ENCODE results near the gene AMMECR1.

GRCh38 chrX:110212299-110212698 lies 105.6 kb downstream of the AMMECR1 start:
- TF ChIP-seq ATF5 (CRISPR knock-in tag; IDR thresholded peaks at IDR 0.05; ENCODE audit: low read depth) (no peak), MEIS2 (CRISPR knock-in tag; IDR thresholded peaks at IDR 0.05) (no peak), KLF13 (CRISPR knock-in tag; IDR thresholded peaks at IDR 0.05) (no peak), ZBTB1 (CRISPR knock-in tag; IDR thresholded peaks at IDR 0.05; ENCODE audit: borderline replicate concordance) (no peak), ZNF274 (CRISPR knock-in tag; IDR thresholded peaks at IDR 0.05) (no peak), HNF1A (IDR thresholded peaks at IDR 0.05; ENCODE audit: low read depth) (no peak), HNF1A (CRISPR knock-in tag; IDR thresholded peaks at IDR 0.05; ENCODE audit: borderline replicate concordance) (no peak), HNF4G (IDR thresholded peaks at IDR 0.05; ENCODE audit: borderline replicate concordance, low read depth, low read length) (no peak), HNF4G (CRISPR knock-in tag; IDR thresholded peaks at IDR 0.05; ENCODE audit: borderline replicate concordance, low read depth) (no peak), SMC3 (IDR thresholded peaks at IDR 0.05; ENCODE audit: low read length) (no peak), IKZF1 (IDR thresholded peaks at IDR 0.05) (no peak), MAFK (conservative IDR thresholded peaks at IDR 0.05 in 1 of 2, IDR thresholded peaks at IDR 0.05 in 1 of 2; ENCODE audit: low read length in 2 of 2) (no peak), ARID2 (CRISPR knock-in tag; IDR thresholded peaks at IDR 0.05; ENCODE audit: borderline replicate concordance) (no peak)

All from HepG2 (cell line).